ENCODE measurements around the gene PNLIP.

PNLIP gene

DNA sequence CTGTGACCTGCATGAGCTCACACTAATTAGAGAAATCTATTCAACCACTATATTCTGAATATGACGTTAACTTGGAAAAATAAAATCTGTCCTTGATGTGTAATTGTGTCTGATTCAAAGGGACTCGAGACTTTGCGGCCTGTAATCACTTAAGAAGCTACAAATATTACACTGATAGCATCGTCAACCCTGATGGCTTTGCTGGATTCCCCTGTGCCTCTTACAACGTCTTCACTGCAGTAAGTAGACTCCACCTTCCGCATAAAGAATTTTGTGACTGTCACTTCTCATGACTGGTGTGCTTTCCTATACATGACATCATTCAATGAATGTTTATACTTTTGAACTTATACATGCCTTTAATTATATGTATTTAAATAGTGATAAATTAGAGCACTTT, 10.1 kb downstream of the PNLIP start:
- Histone ChIP-seq H3K27ac (ENCODE audit: low read depth, low read length) (no peak overlapping the region), H3K4me2 (ENCODE audit: low read length) (no peak overlapping the region), H3K4me1 (ENCODE audit: control insufficient read depth, low read length) (no peaks in the 10 kb centered on the region), H3K36me3 (ENCODE audit: control insufficient read depth, low read length) (no peaks in the 10 kb centered on the region), H3F3A (ENCODE audit: control insufficient read depth, insufficient read depth) (no peaks in the 10 kb centered on the region), H3K9me3 (ENCODE audit: control insufficient read depth, insufficient read depth, low read length) (no peaks in the 10 kb centered on the region), H4K20me1 (ENCODE audit: control insufficient read depth, insufficient read depth, low read depth, low read length) (no peaks in the 10 kb centered on the region), H3K9me2 (replicated peaks; ENCODE audit: control insufficient read depth, low read length) (no peaks in the 10 kb centered on the region; the same call in 1 of the 2 replicates), H3K27me3 (ENCODE audit: control insufficient read depth, low read length) (no peaks in the 10 kb centered on the region), H3K79me2 (ENCODE audit: control insufficient read depth, low read length) (no peaks in the 10 kb centered on the region), H3K4me3 (ENCODE audit: low read length) (no peak overlapping the region)
- no peak for TF ChIP-seq EZH2phosphoT487 (IDR thresholded peaks at IDR 0.05; ENCODE audit: borderline replicate concordance, low read length)
- TF ChIP-seq, protein P1, sequence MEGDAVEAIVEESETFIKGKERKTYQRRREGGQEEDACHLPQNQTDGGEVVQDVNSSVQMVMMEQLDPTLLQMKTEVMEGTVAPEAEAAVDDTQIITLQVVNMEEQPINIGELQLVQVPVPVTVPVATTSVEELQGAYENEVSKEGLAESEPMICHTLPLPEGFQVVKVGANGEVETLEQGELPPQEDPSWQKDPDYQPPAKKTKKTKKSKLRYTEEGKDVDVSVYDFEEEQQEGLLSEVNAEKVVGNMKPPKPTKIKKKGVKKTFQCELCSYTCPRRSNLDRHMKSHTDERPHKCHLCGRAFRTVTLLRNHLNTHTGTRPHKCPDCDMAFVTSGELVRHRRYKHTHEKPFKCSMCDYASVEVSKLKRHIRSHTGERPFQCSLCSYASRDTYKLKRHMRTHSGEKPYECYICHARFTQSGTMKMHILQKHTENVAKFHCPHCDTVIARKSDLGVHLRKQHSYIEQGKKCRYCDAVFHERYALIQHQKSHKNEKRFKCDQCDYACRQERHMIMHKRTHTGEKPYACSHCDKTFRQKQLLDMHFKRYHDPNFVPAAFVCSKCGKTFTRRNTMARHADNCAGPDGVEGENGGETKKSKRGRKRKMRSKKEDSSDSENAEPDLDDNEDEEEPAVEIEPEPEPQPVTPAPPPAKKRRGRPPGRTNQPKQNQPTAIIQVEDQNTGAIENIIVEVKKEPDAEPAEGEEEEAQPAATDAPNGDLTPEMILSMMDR (IDR thresholded peaks at IDR 0.05; ENCODE audit: low read depth, low read length, poor library complexity, severe bottlenecking), result no peak

DNA sequence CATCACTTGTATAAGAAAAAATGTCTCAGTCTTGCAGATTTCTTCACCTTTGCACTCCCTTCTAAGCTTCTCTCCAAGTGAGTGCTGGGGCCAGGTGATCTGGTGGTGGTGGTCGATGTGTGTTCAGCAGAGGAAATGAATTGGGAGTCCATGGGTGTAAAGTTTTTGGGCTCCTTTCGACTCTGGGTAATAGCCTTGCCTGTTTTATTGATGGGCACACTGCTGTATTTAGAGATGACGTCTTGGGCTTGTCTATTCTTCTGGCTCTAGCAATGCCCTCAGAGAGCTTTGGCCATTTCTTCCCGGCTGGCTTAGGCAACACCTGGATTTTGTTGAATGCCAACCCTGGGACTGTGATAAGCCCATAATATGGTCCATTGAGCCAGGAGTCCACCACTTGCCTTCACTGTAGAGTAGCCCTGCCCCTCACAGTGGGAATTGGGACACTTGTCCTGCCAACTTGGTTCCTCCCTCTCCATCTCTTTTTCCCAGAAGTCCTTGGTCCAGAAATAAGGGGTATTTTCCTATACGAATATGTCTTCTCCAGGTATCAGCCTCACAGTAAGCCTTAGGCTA, 11.7 kb downstream of the PNLIP start:
- no peaks in the 10 kb centered on the region for H3K9me3 ChIP-seq (ENCODE audit: control insufficient read depth, insufficient read depth, low read length)
- no peaks in the 10 kb centered on the region for H3K27me3 ChIP-seq (ENCODE audit: control insufficient read depth, low read length)
- TF ChIP-seq, protein P1 (IDR thresholded peaks at IDR 0.05; ENCODE audit: low read depth, low read length, poor library complexity, severe bottlenecking), result no peak
- no peak for TF ChIP-seq EZH2phosphoT487 (IDR thresholded peaks at IDR 0.05; ENCODE audit: borderline replicate concordance, low read length)
- H3K9me2 ChIP-seq (replicated peaks; ENCODE audit: control insufficient read depth, low read length), result no peaks in the 10 kb centered on the region; the same call in 1 of the 2 replicates
- H3F3A ChIP-seq (ENCODE audit: control insufficient read depth, insufficient read depth), result no peaks in the 10 kb centered on the region
- no peak overlapping the region for H3K4me2 ChIP-seq (ENCODE audit: low read length)
- H4K20me1 ChIP-seq (ENCODE audit: control insufficient read depth, insufficient read depth, low read depth, low read length), result no peaks in the 10 kb centered on the region
- no peak overlapping the region for H3K4me3 ChIP-seq (ENCODE audit: low read length)
- no peaks in the 10 kb centered on the region for H3K79me2 ChIP-seq (ENCODE audit: control insufficient read depth, low read length)
- no peaks in the 10 kb centered on the region for H3K4me1 ChIP-seq (ENCODE audit: control insufficient read depth, low read length)
- no peaks in the 10 kb centered on the region for H3K36me3 ChIP-seq (ENCODE audit: control insufficient read depth, low read length)
- H3K27ac ChIP-seq (ENCODE audit: low read depth, low read length), result no peak overlapping the region

- no peaks in the 10 kb centered on the region for H3K79me2 ChIP-seq (ENCODE audit: control insufficient read depth, low read length)
- H3K4me1 ChIP-seq (ENCODE audit: control insufficient read depth, low read length), result no peaks in the 10 kb centered on the region
- H4K20me1 ChIP-seq (ENCODE audit: control insufficient read depth, insufficient read depth, low read depth, low read length), result no peaks in the 10 kb centered on the region
- TF ChIP-seq, protein P1 (IDR thresholded peaks at IDR 0.05; ENCODE audit: low read depth, low read length, poor library complexity, severe bottlenecking), result no peak
- TF ChIP-seq EZH2phosphoT487 (IDR thresholded peaks at IDR 0.05; ENCODE audit: borderline replicate concordance, low read length), result no peak
- no peaks in the 10 kb centered on the region for H3K27me3 ChIP-seq (ENCODE audit: control insufficient read depth, low read length)
- H3F3A ChIP-seq (ENCODE audit: control insufficient read depth, insufficient read depth), result no peaks in the 10 kb centered on the region
- H3K27ac ChIP-seq (ENCODE audit: low read depth, low read length), result no peak overlapping the region
- H3K4me2 ChIP-seq (ENCODE audit: low read length), result no peak overlapping the region
- H3K9me3 ChIP-seq (ENCODE audit: control insufficient read depth, insufficient read depth, low read length), result no peaks in the 10 kb centered on the region
- H3K9me2 ChIP-seq (replicated peaks; ENCODE audit: control insufficient read depth, low read length), result no peaks in the 10 kb centered on the region
- no peak overlapping the region for H3K4me3 ChIP-seq (ENCODE audit: low read length)
- H3K36me3 ChIP-seq (ENCODE audit: control insufficient read depth, low read length), result no peaks in the 10 kb centered on the region
Measured at GRCh38 chr10:116565534-116565933, 19.8 kb downstream of the PNLIP start.

Measured in DOHH2 (cell line).